SKM-1 (cell line): Measurements from ENCODE around the gene RAB33A.

Source experiments
- DNase-seq: peaks from one replicate; lab custom pipeline; 2025; ENCODE audit not compliant: unreplicated experiment; lab: John Stamatoyannopoulos, UW

RAB33A gene

GRCh38 chrX:130171446-130172126 is at the start of gene RAB33A:
RAB33A (plus strand) TSS chrX:130171962; CDS start chrX:130172063, 101 bp downstream.
- no peak for DNase-seq

DNA sequence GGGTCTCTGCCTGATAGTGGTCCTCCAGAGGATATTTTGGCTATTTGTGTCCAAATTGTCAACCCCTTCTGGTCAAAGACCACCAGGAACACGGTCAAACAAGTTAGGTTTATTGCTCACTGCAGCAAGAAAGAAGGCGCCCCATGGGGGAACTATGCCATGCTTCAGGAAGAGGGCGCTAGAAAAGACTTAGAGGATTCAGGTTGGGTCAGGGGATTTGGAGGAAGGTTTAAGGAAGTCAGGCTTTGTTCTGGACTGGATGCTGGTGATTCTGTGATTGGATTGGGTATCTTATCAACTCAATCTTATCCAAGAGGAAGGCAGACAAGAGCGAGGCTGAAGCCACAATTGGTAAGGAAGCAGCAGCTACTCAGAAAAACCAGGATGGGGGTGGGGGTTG is 47.2 kb upstream of the RAB33A start:
- no peak for DNase-seq

- DNase-seq: no peak
These were observed 46.5 kb upstream of the RAB33A start for GRCh38 chrX:130125091-130125874.

DNA sequence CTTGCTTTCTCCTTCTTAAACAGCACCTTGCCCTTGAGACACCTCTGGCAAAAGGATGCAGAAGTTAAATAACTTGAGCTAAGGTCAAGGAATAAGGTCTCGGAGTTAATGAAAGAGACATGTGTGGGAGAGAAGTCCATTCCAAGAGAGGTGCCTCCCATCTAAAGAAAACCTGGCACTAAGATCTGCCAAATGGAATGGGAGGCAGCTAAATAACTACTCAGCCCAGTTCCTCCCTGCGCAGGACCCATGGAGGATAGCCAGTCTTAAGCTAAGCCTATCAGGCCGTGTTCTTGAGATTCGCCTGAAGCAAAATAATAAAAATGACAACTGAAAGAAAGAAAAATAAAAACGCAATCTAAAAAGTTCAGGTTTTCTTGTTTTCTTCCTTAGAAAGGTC is 40.8 kb upstream of the RAB33A start:
- DNase-seq: no peak

- no peak for DNase-seq
These were observed 35.3 kb upstream of the RAB33A start for GRCh38 chrX:130136496-130136895.

- DNase-seq: no peak
These were observed 34.8 kb upstream of the RAB33A start for GRCh38 chrX:130136961-130137360.

DNA sequence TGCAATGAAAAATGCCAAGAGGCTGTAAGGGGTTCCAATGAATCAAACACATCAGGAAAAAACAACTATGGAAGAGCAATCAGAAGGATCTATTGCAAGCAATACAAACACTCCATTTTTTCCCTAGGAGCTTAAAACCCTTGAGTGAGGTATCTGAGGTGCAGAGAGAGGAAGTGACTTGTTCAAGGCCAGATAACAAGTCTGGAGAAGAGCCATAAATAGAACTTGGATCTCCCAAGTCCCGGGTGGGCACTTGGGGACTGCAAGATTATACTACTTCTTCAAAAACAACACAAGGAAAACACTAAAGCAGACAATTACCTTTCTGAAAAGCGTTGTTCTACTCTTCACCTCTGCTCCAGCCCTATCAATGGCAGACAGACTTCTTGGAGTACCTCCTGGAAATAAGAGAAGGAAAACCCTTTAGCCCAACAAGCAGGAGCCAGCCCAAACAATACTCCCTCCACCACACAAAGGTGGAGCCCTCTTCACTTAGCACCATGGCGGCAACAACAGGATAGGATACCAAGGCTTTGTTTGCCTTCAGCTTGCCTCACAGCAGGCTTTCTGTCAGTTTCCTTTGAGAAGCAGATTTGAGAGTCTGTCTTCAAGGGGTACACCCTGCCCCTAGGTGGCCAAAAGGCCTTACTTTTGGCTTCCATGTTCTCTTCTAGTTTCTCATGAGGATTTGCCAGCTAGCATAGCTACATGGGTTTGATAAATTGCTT is 32.1 kb upstream of the RAB33A start:
- DNase-seq: no peak

GRCh38 chrX:130144509-130144908 is 27.3 kb upstream of the RAB33A start:
- no peak for DNase-seq

- DNase-seq: no peak
These were observed 26.6 kb upstream of the RAB33A start for GRCh38 chrX:130145123-130145522.

GRCh38 chrX:130147631-130148030 is 24.1 kb upstream of the RAB33A start:
- DNase-seq: no peak

GRCh38 chrX:130155564-130155963 is 16.2 kb upstream of the RAB33A start:
- DNase-seq: no peak

DNA sequence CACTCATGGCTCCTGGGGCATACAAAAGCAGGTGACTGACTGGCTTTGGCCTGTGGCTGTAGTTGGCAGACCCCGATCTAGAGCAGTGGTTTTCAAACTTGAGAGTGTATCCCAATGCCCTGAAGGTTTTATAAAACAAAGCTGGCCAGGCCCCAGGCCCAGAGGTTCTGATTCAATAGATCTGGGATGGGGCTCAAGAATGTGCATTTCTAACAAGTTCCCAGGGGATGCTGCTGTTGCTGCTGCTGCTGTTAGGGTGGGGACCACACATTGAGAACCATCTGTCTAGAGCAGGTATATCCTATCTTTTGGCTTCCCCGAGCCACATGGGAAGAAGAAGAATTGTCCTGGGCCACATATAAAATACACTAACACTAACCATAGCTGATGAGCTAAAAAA is 13.5 kb upstream of the RAB33A start:
- DNase-seq: no peak

DNA sequence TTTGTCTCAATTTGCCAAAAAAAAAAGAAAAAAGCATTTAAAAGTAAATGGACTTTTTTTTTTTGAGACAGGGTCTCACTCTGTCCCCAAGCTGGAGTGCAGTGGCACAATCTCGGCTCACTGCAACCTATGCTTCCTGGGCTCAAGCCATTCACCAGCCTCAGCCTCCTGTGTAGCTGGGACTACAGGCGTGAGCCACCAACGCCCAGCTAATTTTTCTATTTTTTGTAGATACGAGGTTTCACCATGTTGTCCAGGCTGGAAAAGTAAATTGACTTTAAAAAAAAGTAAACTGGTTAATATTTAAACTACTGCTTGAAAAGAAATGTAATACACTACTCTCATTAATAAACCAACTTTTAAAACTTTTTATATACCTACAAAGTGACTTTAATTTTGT is 12.0 kb upstream of the RAB33A start:
- DNase-seq: no peak

GRCh38 chrX:130162094-130162735 is 9.5 kb upstream of the RAB33A start:
- DNase-seq: no peak

GRCh38 chrX:130163398-130163797 is 8.4 kb upstream of the RAB33A start:
- DNase-seq: no peak

DNA sequence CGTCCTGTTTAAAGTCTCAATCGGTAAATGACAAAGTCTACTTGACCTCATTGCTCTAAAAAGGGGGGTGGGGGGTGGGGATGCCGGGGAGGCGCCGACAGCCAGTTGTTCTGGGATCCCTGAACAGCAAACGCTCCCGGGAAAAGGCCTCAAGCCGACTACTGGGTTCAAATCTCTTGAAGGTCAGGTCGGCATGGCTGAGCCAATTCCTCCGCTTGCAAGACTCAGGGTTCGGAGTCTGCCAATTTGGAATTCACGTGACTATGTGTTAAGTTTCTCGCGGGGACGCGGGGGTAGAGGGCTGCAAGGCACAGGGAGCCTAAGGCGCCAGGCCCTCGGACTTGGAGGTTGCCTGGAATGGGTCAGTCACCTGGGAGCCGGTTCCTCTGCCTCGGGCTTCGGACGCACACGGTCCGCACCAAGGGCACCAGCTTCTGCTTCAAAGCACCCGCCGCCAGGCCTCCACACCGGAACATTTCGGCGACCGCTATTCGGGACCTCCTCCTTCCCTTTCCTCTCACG is 6.5 kb upstream of the RAB33A start:
- no peak for DNase-seq

- DNase-seq: peak; percentile 69
These were observed 5.9 kb upstream of the RAB33A start, which contains the start of gene AIFM1 for GRCh38 chrX:130165703-130166502. AIFM1 (minus strand) TSS chrX:130165841; CDS start chrX:130165656, 185 bp downstream.

GRCh38 chrX:130166503-130166777 is 5.3 kb upstream of the RAB33A start:
- no peak for DNase-seq

DNA sequence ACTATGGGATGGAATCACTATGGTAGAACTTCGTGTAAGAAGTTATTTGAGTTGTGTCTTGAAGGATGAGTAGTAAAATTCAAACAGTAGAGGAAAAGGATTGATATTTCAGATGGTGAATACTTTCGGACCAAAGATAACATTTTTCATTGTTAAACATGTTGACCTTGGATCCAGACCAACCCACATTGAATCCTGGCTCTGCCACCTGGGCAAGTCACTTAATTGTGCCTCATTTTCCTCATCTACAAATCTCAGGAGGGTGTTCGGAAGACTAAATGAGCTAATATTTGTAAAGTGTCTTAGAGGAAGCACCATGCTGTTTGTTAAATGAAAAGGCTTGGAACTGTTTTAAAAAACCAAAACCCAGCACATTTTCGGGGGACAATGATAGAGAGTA is 4.7 kb upstream of the RAB33A start:
- DNase-seq: no peak

- DNase-seq: peak; percentile 27
These were observed 863 bp upstream of the RAB33A start for GRCh38 chrX:130170752-130171445.
